ENCODE measurements around the gene CCDC69.
A peak's percentile ranks its signal among the peaks of the same experiment; 100 is the strongest.
"Not testable (repeated sequence)": the region's sequence is repeated elsewhere in the genome, so short reads cannot be mapped to it uniquely, and the experiment has no call there.

The CCDC69 gene

GRCh38 chr5:151245680-151246219 lies 21.9 kb upstream of the CCDC69 start:
- TF ChIP-seq ZFX (IDR thresholded peaks at IDR 0.05; ENCODE audit: borderline replicate concordance): no peak
- TF ChIP-seq, protein P1, sequence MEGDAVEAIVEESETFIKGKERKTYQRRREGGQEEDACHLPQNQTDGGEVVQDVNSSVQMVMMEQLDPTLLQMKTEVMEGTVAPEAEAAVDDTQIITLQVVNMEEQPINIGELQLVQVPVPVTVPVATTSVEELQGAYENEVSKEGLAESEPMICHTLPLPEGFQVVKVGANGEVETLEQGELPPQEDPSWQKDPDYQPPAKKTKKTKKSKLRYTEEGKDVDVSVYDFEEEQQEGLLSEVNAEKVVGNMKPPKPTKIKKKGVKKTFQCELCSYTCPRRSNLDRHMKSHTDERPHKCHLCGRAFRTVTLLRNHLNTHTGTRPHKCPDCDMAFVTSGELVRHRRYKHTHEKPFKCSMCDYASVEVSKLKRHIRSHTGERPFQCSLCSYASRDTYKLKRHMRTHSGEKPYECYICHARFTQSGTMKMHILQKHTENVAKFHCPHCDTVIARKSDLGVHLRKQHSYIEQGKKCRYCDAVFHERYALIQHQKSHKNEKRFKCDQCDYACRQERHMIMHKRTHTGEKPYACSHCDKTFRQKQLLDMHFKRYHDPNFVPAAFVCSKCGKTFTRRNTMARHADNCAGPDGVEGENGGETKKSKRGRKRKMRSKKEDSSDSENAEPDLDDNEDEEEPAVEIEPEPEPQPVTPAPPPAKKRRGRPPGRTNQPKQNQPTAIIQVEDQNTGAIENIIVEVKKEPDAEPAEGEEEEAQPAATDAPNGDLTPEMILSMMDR (IDR thresholded peaks at IDR 0.05): no peak
- no peak overlapping the region for H3K27ac ChIP-seq

- no peak for TF ChIP-seq ZFX (IDR thresholded peaks at IDR 0.05; ENCODE audit: borderline replicate concordance)
- TF ChIP-seq, protein P1 (IDR thresholded peaks at IDR 0.05): no peak
- no peak overlapping the region for H3K27ac ChIP-seq
These were observed 20.3 kb upstream of the CCDC69 start for GRCh38 chr5:151244206-151244605.

DNA sequence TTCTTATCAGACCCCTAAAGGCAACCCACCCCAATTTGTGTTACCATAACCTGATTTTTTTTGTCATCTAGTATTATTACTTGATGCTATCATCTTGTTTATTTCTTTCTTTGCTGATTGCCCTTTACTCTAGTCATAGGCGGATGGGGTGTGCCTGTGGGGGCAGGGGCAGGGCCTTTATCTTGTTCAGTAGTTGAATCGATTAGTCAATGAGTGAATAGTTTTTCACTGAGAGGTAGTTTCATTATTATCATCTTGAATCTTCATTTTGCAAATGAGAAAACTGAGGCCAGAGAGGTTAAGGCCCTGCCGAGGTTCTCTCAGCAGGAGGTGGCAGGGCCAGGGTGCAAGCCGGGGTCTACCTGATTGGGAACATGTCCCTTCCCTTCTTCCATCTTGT lies 19.7 kb upstream of the CCDC69 start:
- no peak for TF ChIP-seq ZFX (IDR thresholded peaks at IDR 0.05; ENCODE audit: borderline replicate concordance)
- TF ChIP-seq, protein P1 (IDR thresholded peaks at IDR 0.05): no peak
- H3K27ac ChIP-seq: no peak overlapping the region

GRCh38 chr5:151243127-151243526 lies 19.2 kb upstream of the CCDC69 start:
- TF ChIP-seq, protein P1 (IDR thresholded peaks at IDR 0.05): no peak
- TF ChIP-seq ZFX (IDR thresholded peaks at IDR 0.05; ENCODE audit: borderline replicate concordance): no peak
- H3K27ac ChIP-seq: no peak overlapping the region

- no peak overlapping the region for H3K27ac ChIP-seq
- TF ChIP-seq ZFX (IDR thresholded peaks at IDR 0.05; ENCODE audit: borderline replicate concordance): no peak
- TF ChIP-seq, protein P1 (IDR thresholded peaks at IDR 0.05): no peak
These were observed 17.2 kb upstream of the CCDC69 start for GRCh38 chr5:151240924-151241635.

- H3K27ac ChIP-seq: not testable (repeated sequence)
These were observed 16.5 kb upstream of the CCDC69 start for GRCh38 chr5:151240268-151240835.

DNA sequence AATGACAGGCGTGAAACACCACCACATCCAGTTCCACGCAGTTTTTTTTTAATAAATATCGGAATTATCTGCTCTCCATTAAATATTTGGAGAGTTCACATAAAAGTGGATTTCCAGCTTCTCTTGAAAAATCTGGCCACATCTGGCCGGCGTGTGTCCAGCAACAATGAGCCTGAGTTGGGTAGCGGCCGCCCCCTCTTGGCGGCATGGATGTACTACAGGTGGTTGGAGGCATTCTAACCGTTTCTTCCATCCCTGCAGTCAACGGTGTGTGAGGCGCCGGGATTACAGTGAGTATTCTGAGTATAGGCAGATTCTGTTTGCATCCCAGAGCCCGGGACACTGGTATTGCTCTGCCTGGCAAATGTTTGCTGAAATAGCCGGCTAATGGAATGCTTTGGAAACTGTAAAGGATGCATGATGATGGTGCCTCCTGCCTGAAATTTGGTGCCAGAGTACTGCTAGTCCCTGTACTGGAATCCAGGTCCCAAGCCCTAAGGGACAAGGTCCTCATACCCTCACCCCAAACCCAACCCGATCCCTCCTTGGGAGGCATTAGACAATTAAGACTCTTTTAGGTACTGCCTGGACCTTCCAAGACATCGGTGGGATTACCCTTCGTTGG lies 15.5 kb upstream of the CCDC69 start:
- no peak for TF ChIP-seq ZFX (IDR thresholded peaks at IDR 0.05; ENCODE audit: borderline replicate concordance)
- TF ChIP-seq, protein P1 (IDR thresholded peaks at IDR 0.05): peak; percentile 92
- H3K27ac ChIP-seq: no peak overlapping the region

All from 22Rv1 (cell line).